ENCODE data around the gene MARVELD2. TPM values are rescaled to one million over a fixed set of nuclear protein-coding genes. Genes with fewer than 3 reads are reported as not detected.
A peak's percentile ranks its signal among the peaks of the same experiment; 100 is the strongest.
"Not testable (repeated sequence)": the region's sequence is repeated elsewhere in the genome, so short reads cannot be mapped to it uniquely, and the experiment has no call there.

The MARVELD2 gene, protein sequence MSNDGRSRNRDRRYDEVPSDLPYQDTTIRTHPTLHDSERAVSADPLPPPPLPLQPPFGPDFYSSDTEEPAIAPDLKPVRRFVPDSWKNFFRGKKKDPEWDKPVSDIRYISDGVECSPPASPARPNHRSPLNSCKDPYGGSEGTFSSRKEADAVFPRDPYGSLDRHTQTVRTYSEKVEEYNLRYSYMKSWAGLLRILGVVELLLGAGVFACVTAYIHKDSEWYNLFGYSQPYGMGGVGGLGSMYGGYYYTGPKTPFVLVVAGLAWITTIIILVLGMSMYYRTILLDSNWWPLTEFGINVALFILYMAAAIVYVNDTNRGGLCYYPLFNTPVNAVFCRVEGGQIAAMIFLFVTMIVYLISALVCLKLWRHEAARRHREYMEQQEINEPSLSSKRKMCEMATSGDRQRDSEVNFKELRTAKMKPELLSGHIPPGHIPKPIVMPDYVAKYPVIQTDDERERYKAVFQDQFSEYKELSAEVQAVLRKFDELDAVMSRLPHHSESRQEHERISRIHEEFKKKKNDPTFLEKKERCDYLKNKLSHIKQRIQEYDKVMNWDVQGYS
- total RNA-seq (ENCODE audit: insufficient read depth, low replicate concordance), result 3.9 TPM

DNA sequence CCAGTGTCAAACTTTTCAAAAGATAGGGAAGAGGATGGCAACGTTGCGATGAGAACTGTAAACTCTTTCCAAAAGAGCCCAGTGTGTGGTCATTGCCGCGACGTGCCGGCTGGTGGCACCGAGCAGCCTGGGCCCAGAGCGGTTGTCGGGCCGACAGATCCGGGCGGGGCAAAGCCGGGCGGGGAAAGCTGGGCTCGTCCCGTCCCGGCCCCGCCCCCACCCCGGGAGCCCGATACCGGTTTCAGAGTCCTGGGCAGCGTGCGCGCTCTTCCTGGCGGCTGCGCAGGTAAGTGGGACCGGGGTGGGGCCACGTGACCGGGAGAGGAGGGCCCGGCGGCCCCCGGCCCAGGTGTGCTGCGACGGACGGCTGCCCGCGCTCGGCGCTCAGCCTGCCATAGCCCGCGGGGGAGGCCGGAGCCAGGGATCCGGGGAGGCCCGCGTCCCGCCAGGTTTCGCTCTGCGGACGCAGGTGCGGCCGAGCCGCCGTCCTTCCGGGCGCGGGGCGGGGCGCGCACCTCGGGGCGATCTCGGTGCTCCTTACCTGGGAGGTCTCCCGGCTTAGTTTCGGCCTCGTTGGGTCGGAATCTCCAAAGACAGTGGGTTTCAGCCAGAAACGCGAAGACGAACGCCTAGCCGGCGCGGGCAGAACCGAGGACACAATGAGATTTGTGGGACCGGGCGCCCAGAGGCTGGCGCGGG, at the start of gene MARVELD2:
TSS of gene MARVELD2 (plus strand) at position 232 of the 699 bp plus-strand sequence. CDS start 4,270 bp downstream, outside the sequence.
- peak; percentile 62 for DNase-seq (ENCODE audit: low spot score)

DNA sequence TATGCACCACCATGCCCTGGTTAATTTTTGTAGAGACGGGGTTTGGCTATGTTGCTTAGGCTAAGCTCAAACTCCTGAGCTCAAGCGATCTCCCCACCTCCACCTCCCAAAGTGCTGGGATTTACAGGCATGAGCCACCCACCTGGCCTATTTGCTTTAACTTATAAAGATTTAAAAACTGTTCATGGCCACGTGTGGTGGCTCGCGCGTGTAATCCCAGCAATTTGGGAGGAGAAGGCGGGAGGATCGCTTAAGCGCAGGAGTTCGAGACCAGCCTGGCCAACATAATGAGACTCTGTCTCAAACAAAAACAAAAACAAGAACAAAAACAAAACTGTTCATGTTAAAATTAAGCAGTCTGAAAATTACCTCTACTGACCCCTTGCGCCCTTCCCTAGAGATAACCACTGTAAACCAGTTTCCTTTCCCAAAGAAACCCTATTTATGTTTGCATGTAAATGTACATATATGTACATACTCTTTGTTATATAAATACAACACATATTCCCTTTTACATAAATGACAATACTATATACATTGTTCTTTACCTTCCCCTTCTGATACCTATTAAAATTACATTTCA, 47.1 kb upstream of the MARVELD2 start:
- no peak for DNase-seq (ENCODE audit: low spot score)

DNA sequence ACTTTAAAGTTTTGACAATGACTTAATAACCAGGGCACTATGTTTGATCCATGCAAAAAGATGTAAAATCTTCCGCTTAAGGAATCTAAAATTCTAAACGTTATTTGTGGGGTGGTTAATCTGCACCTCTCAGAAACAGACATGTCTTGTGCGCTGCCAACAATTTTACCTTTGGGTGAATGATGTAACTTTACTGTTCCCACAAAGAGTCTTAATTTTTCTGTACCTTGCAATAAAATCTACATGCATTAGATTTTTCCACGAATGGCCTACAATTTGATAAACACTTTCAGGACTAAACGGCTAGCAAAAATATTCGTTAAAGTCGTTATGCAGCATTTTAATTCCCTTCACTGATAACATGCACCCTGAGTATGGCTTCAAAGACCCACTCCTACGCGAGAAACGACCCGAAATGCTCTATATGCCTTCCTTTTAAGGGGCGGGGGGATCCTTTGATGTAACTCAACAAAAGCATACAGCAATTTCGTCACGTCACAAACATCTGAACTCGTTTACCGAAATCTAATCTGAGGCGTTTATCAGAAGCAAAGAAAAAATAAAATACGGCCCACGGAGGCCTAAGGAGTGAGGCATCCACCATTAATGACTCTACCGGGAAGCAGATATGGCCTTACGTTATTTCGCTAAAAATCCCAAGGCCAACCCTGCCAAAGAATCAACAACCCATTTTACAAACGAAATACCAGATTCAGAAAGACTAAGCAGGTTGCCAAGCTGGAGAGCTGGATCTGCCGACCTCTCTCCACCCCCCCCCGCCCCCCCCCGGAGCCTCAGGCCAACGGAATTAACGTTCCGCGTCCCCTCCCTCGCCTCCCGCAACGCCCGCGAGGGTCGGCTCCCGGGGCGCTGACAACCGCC, 46.2 kb upstream of the MARVELD2 start:
- peak; percentile 1 for DNase-seq (ENCODE audit: low spot score)

DNA sequence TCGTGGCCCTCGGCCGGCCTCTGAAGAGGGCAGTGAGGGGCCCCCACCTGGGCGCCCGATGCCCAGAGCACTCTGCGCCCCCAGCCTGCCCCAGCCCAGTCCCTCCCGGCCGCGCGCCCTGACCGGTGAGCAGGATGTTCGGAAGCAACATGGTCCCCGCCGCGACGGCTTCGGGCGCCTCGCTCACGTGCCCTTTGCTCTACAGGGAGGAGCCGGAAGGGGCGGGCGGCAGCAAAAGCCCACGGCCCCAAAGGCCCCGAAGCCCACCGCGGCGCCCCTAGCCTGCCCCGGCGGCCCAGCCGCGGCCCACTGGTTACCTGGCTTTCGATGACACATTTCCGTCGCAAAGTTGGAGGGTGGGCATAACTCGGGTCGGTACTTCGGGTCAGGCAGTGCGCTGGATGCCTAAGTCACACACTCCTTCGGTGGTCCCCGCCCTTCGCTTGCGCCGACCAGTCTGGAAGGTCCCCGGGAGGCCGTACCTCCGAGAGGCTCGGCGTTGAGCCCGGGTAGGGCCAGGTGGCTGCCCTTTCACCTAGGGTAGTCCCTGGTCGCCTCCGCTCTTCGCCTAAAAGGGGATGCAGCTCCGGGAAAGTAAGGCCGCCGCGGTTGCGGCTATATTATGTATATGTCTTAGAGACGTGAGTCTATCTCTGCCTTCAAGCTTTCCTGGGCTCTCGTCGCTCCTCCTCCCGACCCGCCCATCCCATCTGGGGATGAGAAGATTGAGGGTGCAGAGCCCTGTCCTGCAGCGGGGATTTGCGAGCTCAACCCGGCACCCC, 45.4 kb upstream of the MARVELD2 start, which contains the start of the genes AK6, RAD17 and TAF9:
TSS of gene AK6 (minus strand) at position 181 of the 782 bp plus-strand sequence. CDS start at position 151, 30 bp downstream.
TSS of gene RAD17 (plus strand) at position 479 of the 782 bp plus-strand sequence. CDS start 2,391 bp downstream, outside the sequence.
TSS of gene TAF9 (minus strand) at position 181 of the 782 bp plus-strand sequence. CDS start 3,783 bp downstream, outside the sequence.
- DNase-seq (ENCODE audit: low spot score), result peak; percentile 95

DNA sequence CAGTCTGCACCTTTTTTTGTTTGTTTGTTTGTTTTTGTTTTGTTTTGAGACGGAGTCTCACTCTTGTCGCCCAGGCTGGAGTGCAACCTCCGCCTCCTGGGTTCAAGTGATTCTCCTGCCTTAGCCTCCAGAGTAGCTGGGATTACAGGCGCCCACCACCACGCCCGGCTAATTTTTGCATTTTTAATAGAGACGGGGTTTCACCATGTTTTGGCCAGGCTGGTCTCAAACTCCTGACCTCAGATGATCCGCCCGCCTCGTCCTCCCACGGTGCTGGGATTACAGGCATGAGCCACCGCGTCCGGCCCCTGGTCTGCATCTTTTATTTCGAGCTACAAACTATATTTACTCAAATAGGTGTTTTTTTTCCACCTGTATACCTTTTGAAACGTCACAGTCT, 44.6 kb upstream of the MARVELD2 start:
- not testable (repeated sequence) for DNase-seq (ENCODE audit: low spot score)

DNA sequence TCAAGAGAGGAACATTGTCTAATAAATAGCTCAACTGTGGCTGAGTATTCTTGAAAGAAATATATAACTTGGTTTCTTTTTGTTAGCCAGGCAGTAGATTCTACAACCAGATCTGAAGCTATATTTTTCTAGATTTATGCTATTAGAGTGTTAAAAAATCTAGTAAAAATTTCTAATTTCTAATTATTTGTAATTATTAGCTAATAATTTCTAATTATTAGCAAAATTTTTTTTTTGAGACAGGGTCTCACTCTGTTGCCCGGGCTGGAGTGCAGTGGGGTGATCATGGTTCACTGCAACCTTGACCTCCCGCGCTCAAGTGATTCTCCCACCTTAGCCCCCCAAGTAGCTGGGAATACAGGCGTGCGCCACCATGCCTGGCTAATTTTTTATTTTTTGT, 42.5 kb upstream of the MARVELD2 start:
- no peak for DNase-seq (ENCODE audit: low spot score)

DNA sequence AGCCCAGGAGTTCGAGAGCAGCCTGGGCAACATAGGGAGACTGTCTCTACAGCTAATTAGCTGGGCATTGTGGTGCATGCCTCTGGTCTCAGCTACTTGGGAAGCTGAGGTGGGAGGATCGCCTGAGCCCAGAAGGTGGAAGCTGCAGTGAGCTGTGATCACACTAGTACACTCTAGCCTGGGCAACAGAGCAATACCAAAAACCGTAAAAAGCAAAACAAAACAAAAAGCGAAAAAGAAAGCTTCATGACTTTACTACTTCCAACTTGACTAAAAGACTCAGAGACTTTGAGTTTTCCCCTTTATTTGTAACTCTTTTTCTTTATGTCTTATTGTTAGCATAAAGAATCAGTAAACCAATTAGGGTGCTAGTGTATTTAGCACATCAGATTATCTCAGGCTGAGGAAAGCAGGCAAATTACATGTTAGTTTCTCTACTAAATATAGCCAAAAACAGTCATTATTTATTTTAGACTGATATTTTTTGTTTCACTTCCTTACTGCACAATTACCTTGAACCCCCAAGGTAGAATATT, 39.9 kb upstream of the MARVELD2 start:
- DNase-seq (ENCODE audit: low spot score), result no peak

DNA sequence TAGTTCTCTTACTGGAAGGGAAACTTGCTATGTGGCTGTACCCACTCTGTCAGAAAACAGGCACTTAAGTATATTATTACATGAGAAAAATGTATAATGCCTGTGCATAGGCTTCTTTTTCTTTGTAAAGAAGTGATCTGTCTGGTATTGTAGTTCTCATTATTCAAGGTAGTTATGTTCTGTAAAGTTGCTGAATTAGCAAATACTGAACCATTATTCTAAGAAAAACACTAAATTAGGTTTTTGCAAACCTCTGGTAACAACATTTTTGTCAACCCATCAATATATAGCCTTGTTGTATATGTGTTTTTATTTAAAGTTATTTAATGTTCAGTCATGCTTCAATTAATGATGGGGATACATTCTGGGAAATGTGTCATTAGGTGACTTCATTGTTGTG, 36.5 kb upstream of the MARVELD2 start:
- no peak for DNase-seq (ENCODE audit: low spot score)

DNA sequence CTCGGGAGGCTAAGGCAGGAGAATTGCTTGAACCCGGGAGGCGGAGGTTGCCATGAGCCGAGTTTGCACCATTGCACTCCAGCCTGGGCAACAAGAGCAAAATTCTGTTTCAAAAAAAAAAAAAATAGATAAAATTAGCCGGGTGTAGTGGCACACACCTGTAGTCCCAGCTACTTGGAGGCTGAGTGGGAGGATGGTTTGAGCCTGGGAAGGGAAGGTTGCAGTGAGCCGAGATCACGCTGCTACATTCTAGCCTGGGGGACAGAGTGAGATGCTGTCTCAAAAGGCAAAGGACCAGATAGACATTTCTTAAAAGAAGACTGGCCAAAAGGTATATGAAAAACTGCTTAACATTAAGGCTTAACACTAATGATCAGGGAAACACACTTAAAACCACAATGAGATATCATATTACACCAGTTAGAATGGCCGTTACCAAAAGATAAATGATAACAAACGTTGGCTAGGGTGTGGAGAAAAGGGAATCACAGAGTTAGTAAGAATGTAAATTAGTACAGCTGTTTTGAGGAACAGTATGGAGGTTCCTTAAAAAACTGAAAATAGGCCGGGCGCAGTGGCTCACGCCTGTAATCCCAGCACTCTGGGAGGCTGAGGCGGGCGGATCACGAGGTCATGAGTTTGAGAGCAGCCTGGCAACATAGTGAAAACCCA, 10.1 kb upstream of the MARVELD2 start:
- DNase-seq (ENCODE audit: low spot score), result no peak

DNA sequence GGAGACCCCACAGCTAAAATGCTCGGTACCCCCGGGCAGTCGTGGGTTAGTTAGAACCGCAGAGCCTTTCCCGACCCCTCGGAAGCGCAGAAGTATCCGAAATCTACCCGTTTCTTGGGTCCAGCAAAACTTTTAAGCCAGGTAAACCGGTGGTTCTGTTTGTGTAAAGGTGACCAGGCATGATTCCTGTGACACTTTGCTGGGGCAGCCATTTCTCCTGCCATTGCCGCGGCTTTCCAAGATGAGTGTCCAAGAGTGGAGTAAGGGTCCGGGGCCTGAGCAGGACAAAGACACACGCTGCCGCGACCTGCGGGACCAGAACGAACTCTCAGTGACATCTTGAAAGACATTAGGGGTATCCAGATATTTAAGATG, 655 bp downstream of the MARVELD2 start:
- no peak for DNase-seq (ENCODE audit: low spot score)

DNA sequence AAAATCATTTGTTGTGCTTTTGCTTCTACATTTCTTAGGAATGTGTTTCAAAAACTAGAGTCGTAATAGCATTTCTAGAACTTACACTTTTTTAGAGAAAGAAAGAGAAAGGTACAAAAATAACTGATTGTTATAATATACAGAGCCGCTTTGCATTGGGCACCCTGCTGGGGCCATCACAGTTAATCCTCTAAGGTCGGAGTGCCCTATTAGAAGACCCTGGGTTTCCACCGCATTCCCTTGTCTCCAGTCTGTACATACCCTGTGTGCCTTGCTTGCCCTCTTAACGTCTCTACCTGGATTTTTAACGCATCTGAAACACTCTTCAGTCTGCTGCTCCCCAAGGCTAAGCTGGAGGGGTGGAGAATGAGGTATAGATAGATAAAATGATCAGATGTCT, 1.3 kb downstream of the MARVELD2 start:
- DNase-seq (ENCODE audit: low spot score), result no peak

DNA sequence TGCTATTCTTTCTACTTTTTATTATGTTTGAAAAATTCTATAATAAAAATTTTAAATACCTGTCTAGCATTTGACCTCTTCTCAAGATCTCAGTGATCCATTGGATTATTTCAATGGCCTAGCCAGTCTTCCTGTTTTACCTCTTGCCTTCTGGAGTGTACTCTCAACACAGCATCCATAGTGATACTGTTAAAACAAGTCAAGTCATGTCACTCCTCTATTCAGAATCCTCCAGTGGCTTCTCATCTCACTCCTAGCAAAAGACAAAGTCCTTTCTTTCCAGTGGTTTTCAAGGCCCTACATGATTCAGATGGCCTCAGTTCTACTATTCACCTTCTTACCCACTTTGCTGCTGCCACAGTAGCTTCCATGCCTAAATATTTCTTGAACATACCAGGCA, 1.8 kb downstream of the MARVELD2 start:
- no peak for DNase-seq (ENCODE audit: low spot score)

DNA sequence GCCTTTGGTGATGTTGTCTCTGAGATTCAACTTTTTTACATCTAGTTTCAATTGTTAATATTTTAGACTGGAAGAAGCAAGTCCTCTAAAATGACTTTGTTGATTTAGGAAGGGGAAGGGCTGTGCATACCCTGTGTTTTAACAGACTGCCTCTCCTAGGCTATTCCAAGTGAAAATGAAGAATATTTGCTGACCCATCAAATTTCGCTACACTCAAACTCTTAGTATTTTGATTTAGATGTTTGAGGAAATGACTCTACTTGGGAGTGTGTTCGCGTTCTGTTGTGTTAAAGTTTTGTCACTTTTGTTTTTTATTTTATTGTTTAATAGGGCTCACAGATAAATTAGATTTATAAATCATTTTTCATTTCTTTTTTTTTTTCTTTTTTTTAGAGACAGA, 3.6 kb downstream of the MARVELD2 start:
- no peak for DNase-seq (ENCODE audit: low spot score)

DNA sequence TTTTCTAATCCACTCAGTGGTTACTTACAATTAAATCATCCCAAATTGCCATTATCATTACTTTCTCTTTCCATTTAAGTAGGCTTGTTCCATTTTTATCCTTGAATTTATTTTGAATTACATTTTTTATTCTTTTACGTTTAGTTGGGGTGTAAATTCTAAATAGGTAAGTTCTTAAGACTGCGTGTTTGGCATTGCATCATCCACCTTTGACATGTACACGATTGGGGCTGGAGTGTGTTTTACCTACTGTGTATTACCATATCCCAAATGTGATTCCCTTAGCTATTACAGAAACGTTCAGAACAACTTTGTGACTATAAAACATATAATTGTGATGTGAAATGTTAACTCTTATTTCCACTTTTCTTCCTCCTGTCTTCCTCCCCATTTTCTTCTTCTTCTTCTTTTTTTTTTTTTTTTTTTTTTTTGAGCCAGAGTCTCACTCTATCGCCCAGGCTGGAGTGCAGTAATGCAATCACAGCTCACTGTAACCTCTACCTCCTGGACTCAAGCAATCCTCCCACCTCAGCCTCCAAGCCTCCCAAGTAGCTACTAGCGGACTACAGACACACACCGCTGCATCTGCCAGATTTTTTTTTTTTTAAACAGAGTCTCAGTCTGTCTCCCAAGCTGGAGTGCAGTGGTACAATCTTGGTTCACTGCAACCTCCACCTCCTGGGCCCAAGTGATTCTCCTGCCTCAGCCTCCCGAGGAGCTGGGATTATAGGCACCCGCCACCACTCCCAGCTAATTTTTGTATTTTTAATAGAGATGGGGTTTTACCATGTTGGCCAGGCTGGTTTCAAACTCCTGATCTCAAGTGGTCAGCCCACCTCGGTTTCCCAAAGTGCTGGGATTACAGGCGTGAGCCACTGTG, 16.7 kb downstream of the MARVELD2 start:
- DNase-seq (ENCODE audit: low spot score), result no peak

DNA sequence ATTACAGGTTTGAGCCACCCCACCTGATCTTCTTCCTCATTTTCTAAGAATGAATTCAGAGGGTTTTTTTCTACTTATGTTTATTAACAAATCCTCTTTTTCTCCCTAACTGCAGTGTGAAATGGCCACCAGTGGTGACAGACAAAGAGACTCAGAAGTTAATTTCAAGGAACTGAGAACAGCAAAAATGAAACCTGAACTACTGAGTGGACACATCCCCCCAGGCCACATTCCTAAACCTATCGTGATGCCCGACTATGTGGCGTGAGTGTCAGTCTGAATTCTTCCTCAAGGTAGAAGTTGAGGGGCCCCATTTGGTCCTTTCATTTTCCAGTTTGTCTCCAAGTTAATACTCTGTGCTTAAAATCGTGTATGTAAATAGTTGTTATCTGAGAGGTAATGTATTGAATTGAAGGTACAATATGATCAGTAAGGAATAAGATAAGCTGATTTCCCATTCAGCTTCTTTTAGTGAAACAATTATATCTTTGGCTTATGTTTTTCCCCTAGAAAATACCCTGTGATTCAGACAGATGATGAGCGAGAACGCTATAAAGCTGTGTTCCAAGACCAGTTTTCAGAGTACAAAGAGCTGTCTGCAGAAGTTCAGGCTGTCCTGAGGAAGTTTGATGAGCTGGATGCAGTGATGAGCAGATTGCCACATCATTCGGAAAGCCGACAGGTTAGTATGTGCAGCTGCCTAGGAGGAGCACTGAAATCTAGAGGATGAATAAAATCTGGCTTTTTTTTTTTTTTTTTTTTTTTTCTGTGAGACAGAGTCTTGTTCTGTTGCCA, 17.7 kb downstream of the MARVELD2 start:
- DNase-seq (ENCODE audit: low spot score), result no peak

DNA sequence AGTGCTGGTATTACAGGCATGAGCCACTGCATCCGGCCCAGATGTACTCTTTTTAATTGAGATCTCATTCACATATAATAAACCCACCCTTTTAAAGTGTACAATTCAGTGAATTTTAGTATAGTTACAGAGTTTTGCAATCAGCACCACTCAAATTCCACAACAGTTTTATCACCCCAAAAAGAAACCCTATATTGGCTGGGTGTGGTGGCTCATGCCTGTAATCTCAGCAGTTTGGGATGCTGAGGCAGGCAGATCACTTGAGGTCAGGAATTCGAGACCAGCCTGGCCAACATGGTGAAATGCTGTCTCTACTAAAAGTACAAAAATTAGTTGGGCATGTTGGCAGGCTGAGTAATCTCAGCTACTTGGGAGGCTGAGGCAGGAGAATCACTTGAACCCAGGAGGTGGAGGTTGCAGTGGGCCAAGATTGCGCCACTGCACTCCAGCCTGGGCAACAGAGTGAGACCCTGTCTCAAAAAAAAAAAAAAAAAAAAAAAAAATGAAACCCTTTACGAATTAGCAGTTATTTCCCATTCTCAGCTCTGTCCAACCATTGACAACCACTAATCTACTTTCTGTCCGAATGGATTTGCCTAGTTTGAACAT, 20.5 kb downstream of the MARVELD2 start:
- DNase-seq (ENCODE audit: low spot score), result not testable (repeated sequence)
